ENCODE data around the gene KCNIP4. TPM values are rescaled to one million over a fixed set of nuclear protein-coding genes. Genes with fewer than 3 reads are reported as not detected.

KCNIP4 gene
- total and polyA plus RNA-seq, 2 of the 8 experiments (the other 6 are each of a cell fraction or from before 2014, with no cell fraction given): 0.06 TPM; not detected in 1

GRCh38 chr4:20682853-20683252 is 1265.7 kb downstream of the KCNIP4 start:
- Histone ChIP-seq H2BK120ac (replicated peaks; ENCODE audit: low read depth, low read length) (no peak overlapping the region), H4K8ac (ENCODE audit: extremely low read depth, insufficient read depth, low read length) (no peak overlapping the region), H2BK12ac (ENCODE audit: low read depth, low read length) (no peak overlapping the region), H3K27me3 (replicated peaks in 1 of 4; ENCODE audit: control insufficient read depth in 3 of 4, extremely low read depth in 1 of 4, insufficient read depth in 3 of 4, low read length in 3 of 4) (no peaks in the 10 kb centered on the region), H3K36me3 (ENCODE audit: control insufficient read depth in 2 of 4, insufficient read depth in 4 of 4, low read length in 3 of 4) (no peaks in the 10 kb centered on the region), H2BK5ac (ENCODE audit: low read depth, low read length) (no peak overlapping the region), H3K4me3 (ENCODE audit: extremely low read depth in 1 of 4, insufficient read depth in 2 of 4, low read depth in 3 of 4, low read length in 4 of 4) (no peak overlapping the region), H3K9ac (replicated peaks in 1 of 4; ENCODE audit: extremely low read depth in 1 of 4, low read depth in 3 of 4, low read length in 3 of 4) (no peak overlapping the region), H3K56ac (replicated peaks; ENCODE audit: insufficient read length, low read depth, low read length) (no peak overlapping the region), H4K5ac (ENCODE audit: insufficient read length, low read depth, low read length) (no peak overlapping the region), H3K4ac (replicated peaks; ENCODE audit: insufficient read length, low read depth, low read length) (no peak overlapping the region), H4K20me1 (replicated peaks in 1 of 2; ENCODE audit: control insufficient read depth in 1 of 2, insufficient read depth in 2 of 2, low read length in 2 of 2) (no peaks in the 10 kb centered on the region), H3K23ac (ENCODE audit: insufficient read length) (no peak overlapping the region), H3K18ac (ENCODE audit: extremely low read depth, low read length) (no peak overlapping the region), H2BK15ac (ENCODE audit: low read length) (no peak overlapping the region), H3K79me1 (ENCODE audit: low read depth, low read length) (no peaks in the 10 kb centered on the region), H3K9me3 (ENCODE audit: insufficient read depth in 2 of 2, low read depth in 1 of 2, low read length in 1 of 2) (no peaks in the 10 kb centered on the region), H2AFZ (ENCODE audit: low read length) (0 out of 2 replicates have a peak overlapping the region, but pooled peaks have one; percentile 43), H2BK20ac (ENCODE audit: low read length) (no peak overlapping the region), H3K79me2 (ENCODE audit: control insufficient read depth in 1 of 2, insufficient read depth in 2 of 2, low read length in 2 of 2) (no peaks in the 10 kb centered on the region), H2AK5ac (ENCODE audit: low read depth, low read length) (no peak overlapping the region), H3K14ac (ENCODE audit: insufficient read length) (no peak overlapping the region), H3K23me2 (ENCODE audit: low read depth, low read length) (no peaks in the 10 kb centered on the region; the same call in 1 of the 2 replicates), H3K4me2 (ENCODE audit: insufficient read depth in 1 of 2, low read depth in 2 of 2, low read length in 2 of 2) (no peak overlapping the region), H4K91ac (replicated peaks; ENCODE audit: insufficient read length, low read length) (no peak overlapping the region), H3K27ac (ENCODE audit: low read depth, low read length) (no peak overlapping the region), H3K4me1 (replicated peaks in 1 of 4; ENCODE audit: control insufficient read depth in 3 of 4, insufficient read depth in 4 of 4, low read length in 3 of 4) (no peaks in the 10 kb centered on the region)
- 91% methylated on average over 3 of the region's 3 CpGs; no CpG with 5 or more reads in 1 of the 2 experiments for WGBS, 2 experiments (ENCODE audit: extremely low coverage in 1 of 2, insufficient coverage in 1 of 2, insufficient read length in 1 of 2, insufficient replicate concordance in 2 of 2, low coverage in 1 of 2, low lambda C conversion rate in 2 of 2, missing lambda C conversion rate in 1 of 2)
- FAIRE-seq (no peak), DNase-seq (ENCODE audit: low read depth in 1 of 2, low spot score in 2 of 2) (no peak)
- POLR2A ChIA-PET (ENCODE audit: partially characterized antibody): interaction anchor here (1.4 kb wide), 1 partner anchor 11 kb away, joined by 4 read pairs; no protein-coding TSS in a partner anchor
- no peak for TF ChIP-seq HDAC6 (IDR thresholded peaks at IDR 0.05; ENCODE audit: low read depth, low read length)
- CTCF ChIA-PET (ENCODE audit: partially characterized antibody): interaction anchor here (0.7 to 1.8 kb wide), 10 partner anchors 9 to 449 kb away, joined by 3 to 5 read pairs (median 4); no protein-coding TSS in a partner anchor

Data from H1 (cell line).